ENCODE measurements around the gene GLUL.
"Not testable (repeated sequence)": the region's sequence is repeated elsewhere in the genome, so short reads cannot be mapped to it uniquely, and the experiment has no call there.

The GLUL gene

DNA sequence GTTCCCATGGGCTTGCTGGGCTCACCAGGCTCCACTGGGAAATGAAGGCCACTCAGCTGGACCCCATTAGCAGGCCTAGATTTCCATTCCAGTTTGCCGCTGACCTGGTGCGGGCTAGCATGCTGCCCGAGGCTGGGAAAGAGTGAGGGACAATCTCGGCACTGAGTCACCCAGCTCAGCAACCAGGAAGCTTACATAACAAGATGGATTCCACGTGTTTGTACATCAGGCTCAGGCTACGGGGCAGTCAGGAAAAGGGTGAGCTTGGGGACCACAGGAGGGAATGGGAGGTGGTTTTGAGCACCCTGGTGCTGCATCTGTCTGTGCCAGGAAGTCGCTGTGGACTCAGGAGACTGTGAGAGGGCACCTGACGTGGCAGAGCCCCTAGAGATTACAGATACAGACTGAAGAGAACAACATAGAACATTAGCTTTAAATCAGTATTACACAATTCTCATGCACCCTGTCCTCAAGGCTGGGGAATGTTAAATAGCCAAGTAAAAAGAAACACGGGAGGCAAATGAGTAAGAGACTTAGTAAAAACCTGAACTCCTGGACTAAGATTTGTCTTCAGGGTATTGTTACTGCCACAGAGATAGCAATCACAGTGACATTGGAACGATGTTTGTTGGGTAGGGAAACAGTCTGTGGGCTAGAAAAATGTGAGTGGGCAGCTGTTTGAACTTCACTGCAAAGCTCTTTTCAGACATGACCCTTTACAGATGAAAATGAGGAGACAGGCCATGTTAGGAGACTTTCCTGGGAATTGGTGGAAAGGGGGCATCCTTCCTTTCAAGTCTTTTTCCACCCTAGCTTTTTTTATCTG, 51.1 kb downstream of the GLUL start:
- DNase-seq (ENCODE audit: low read depth) = no peak
- in situ Hi-C loops (cut with HindIII; ENCODE audit: low sequenced_read_pairs) = no loop called here
- no peak for TF ChIP-seq CTCF (IDR thresholded peaks at IDR 0.05; ENCODE audit: low read depth, low read length, missing control alignments)
- no peak overlapping the region for H3K4me3 ChIP-seq (ENCODE audit: low read depth, low read length)

DNA sequence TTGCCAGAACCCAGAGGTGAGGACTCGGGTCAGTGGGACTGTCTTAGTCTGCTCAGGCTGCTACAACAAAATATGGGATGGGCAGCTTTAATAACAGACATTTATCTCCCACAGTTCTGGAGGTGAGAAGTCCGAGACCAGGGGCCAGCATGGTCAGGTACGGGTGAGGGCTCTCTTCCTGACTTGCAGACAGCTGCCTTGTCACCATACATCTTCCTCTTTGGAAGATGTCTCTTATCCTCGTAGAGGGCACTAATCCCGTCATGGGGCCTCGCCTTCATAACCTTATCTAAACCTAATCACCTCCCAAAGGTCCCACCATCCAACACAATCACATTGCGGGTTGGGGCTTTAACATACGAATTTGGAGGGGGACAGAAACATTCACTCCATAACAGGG, 51.9 kb downstream of the GLUL start:
- in situ Hi-C loops (cut with HindIII; ENCODE audit: low sequenced_read_pairs) = no loop called here

GRCh38 chr1:182338806-182339370, 52.7 kb downstream of the GLUL start:
- no peak for DNase-seq (ENCODE audit: low read depth)
- no peak overlapping the region for H3K4me3 ChIP-seq (ENCODE audit: low read depth, low read length)
- in situ Hi-C loops (cut with HindIII; ENCODE audit: low sequenced_read_pairs) = no loop called here
- no peak for TF ChIP-seq CTCF (IDR thresholded peaks at IDR 0.05; ENCODE audit: low read depth, low read length, missing control alignments)

More for the DNA sequence above, 51.9 kb downstream of the GLUL start:
- no peak overlapping the region for H3K4me3 ChIP-seq (ENCODE audit: low read depth, low read length)
- DNase-seq (ENCODE audit: low read depth) = no peak
- no peak for TF ChIP-seq CTCF (IDR thresholded peaks at IDR 0.05; ENCODE audit: low read depth, low read length, missing control alignments)

GRCh38 chr1:182337736-182338571, 53.6 kb downstream of the GLUL start:
- no peak overlapping the region for H3K4me3 ChIP-seq (ENCODE audit: low read depth, low read length)
- in situ Hi-C loops (cut with HindIII; ENCODE audit: low sequenced_read_pairs) = no loop called here
- TF ChIP-seq CTCF (IDR thresholded peaks at IDR 0.05; ENCODE audit: low read depth, low read length, missing control alignments) = no peak

GRCh38 chr1:182335771-182336566, 55.6 kb downstream of the GLUL start:
- TF ChIP-seq CTCF (IDR thresholded peaks at IDR 0.05; ENCODE audit: low read depth, low read length, missing control alignments) = no peak
- in situ Hi-C loops (cut with HindIII; ENCODE audit: low sequenced_read_pairs) = no loop called here

More at GRCh38 chr1:182337736-182338571, 53.6 kb downstream of the GLUL start:
- no peak for DNase-seq (ENCODE audit: low read depth)

GRCh38 chr1:182333071-182333571, 58.5 kb downstream of the GLUL start:
- in situ Hi-C loops (cut with HindIII; ENCODE audit: low sequenced_read_pairs); DNase-seq (ENCODE audit: low read depth); H3K4me3 ChIP-seq (ENCODE audit: low read depth, low read length): not testable (repeated sequence)

More at GRCh38 chr1:182335771-182336566, 55.6 kb downstream of the GLUL start:
- H3K4me3 ChIP-seq (ENCODE audit: low read depth, low read length) = no peak overlapping the region
- DNase-seq (ENCODE audit: low read depth) = no peak

All from astrocyte of the cerebellum (primary cell).